HG03060 (cell line): ENCODE data around the gene PSMG2.
"Not testable (repeated sequence)": the region's sequence is repeated elsewhere in the genome, so short reads cannot be mapped to it uniquely, and the experiment has no call there.

ENCODE experiments used
- ATAC-seq: cut with Tn5 transposase; IDR thresholded peaks from one replicate; pipeline ENCODE4 v1.9.1; 2021; ENCODE audit warnings: low read depth, moderate number of reproducible peaks; ENCODE audit not compliant: unreplicated experiment

PSMG2 gene

GRCh38 chr18:12756619-12757239 is 53.9 kb downstream of the PSMG2 start:
- ATAC-seq = not testable (repeated sequence)

DNA sequence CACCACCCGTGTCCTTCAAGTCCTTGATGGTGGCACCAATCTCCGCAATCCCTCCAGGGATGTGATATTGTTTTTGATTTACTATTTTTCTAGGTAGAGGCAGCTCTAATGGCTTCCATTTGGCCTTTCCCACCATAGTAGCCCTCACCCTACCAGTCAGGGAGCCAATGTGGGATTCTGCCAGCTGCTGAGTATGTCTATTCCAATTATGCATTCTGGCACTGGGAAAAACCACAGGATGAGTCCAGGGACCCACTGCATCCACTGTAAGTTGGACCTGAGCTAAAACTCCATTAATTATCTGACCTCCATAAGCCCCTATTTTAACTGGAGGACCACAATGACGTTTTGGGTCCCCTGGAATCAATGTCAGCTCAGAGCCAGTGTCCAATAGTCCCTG is 55.7 kb downstream of the PSMG2 start:
- ATAC-seq = not testable (repeated sequence)

GRCh38 chr18:12765126-12765525 is 62.3 kb downstream of the PSMG2 start:
- no peak for ATAC-seq

DNA sequence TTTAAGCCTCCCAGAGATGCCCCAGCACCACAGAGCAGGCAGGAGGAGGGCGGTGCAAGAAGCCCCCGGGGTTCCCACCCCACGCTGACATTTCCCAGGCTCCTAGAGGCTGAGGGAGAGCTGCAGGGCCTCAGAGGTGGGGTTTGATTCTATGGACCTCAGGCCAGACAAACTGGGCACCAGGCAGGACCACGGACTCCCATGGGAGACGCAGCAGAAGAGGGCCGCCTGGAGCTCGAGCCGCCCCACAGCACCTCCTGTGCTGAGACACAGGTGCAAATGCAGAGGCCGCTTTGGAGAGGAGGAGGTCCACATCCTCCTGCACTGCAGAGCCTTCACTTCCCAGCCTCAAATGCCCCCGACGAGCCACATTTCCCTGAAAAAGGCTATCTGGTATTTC is 62.7 kb downstream of the PSMG2 start:
- no peak for ATAC-seq

DNA sequence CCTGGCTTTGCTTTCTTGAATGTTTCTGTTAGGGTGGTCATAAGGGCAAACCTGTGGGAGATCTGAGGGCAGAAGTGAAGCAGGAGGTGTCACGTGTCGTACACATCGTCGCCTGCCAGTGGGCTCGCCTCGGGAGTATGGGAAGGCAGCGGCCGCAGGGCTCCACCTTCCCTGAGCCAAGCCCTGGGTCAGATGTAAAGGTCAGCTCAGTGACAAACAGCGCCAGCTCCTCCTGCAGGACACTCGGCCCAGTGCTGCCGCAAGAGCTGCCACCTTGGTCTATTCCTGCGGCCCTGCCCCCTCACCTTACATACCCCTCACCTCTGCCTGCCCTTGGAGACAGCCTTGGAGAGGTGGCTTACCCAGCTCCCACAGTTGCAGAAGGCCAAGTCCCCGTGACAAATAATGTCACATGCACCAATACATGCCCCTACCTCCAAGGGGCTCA is 64.2 kb downstream of the PSMG2 start:
- ATAC-seq = no peak

DNA sequence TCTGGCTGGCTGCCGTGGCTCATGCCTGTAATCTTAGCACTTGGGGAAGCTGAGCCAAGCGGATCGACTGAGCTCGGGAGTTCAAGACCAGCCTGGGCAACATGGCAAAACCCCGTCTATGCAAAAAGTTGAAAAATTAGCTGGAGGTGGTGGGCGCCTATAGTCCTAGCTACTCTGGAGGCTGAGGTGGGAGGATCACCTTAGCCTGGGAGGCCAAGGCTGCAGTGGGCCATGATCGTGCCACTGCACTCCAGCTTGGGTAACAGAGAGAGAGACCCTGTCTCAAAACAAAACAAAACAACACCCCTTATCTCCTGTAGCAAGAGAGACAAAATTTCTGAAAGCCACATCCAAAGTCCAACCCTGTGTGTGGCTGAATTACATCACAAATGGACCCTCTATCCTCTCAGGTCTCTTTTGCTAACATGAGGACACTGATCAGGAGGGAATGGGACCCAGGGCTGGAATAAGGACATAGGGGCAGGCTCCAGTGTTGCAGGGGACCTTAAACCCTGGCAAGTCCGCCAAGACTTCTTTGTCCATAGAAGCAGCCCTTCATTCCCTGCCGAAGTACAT is 64.8 kb downstream of the PSMG2 start:
- ATAC-seq = no peak

- no peak for ATAC-seq
These were observed 65.8 kb downstream of the PSMG2 start for GRCh38 chr18:12768625-12769024.

DNA sequence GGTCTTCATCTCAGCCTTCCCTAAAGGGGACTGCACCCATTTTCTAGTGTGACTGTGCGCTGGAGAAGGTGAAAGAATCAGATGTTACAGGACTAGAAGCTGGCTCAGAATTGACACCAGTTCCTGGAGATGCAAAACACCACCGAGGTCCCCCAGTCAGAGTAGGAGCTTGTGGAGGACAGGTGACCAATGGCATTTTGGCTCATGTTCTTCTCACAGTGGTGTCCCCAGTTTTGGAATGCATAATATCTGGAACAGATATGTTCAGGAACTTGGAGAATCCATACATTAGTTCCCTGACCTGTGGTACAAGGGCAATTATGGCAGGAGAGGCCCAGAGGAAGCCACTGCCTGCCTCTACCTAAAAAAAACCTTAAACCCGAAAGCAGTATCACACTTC is 66.3 kb downstream of the PSMG2 start:
- no peak for ATAC-seq

DNA sequence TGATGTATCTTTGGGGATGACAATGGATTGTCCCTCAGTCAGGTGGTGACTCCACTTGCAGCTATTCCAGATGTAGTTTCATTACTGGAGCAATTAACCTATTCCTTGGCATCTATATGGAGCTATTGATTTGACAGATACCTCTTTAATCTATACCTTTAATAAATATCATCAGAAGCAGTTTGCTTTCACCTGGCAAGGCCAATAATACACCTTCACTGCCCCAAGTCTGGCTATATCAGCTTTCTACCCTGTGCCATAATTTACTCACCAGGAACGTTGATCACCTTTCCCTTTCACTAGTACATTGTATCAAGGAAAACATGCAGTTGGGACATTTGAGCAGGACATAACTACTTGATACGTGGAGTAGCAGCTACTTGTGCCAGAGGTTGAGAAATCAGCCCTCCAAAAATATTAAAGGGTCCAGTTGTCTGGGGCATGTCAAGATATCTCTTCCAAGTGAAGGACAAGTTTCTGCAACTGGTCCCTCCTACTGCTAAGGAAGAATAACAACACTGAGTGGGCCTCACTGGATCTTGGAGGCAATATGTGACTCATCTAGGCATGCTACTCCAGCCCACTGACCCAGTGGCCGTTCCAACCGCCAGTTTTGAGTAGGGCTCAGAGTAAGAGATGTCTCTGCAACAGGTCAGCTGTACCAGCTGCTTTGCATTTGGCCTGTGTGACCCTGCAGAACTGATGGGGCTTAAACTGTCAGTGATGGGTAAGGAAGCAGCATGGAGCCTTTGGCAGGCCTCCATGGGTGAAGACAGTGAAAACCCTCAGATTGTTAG is 67.0 kb downstream of the PSMG2 start:
- no peak for ATAC-seq

GRCh38 chr18:12770469-12771219 is 67.8 kb downstream of the PSMG2 start:
- ATAC-seq = no peak

- ATAC-seq = no peak
These were observed 69.3 kb downstream of the PSMG2 start for GRCh38 chr18:12772111-12772510.

GRCh38 chr18:12773369-12773768 is 70.5 kb downstream of the PSMG2 start:
- no peak for ATAC-seq

DNA sequence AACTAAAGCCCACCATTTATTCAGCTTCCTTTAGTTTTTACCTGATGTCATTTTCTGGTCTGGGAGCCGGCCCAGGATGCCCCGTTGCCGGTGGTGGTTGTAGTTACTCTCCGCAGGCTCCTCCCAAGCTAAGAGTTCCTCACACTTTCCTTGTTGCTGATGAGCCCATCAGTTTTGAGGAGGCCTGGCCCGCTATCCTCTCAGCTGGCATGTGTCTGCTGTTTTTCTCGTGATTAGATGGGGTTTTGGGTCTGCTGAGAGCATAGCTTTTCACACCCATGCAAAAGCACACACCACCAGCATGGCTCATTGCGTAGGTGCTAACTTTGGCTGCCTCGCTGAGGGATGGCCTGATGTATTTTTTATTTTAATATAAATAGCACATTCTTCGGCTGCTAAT is 72.1 kb downstream of the PSMG2 start:
- no peak for ATAC-seq
